HAP-1 (cell line): ENCODE results near the gene GRM7.

ENCODE experiments used
- DNase-seq, 2 experiments: peaks; one replicate each; pipeline ENCODE4 v3.0.0-alpha.2; 2016 to 2020; ENCODE audit warnings: low spot score in 2 of 2
- H3K27me3 ChIP-seq: fragments of 250-450 bp; sonication (Bioruptor Pico); 2 replicates; pipeline ENCODE4 v1.5.1; 2020; ENCODE audit warnings: low read depth, mild to moderate bottlenecking, moderate library complexity
- H3K36me3 ChIP-seq: fragments of 250-450 bp; sonication (Bioruptor Pico); replicated peaks from 2 replicates; pipeline ENCODE4 v1.5.1; 2020; ENCODE audit warnings: mild to moderate bottlenecking
- H3K4me1 ChIP-seq: fragments of 250-450 bp; sonication (Bioruptor Pico); 2 replicates; pipeline ENCODE4 v1.5.1; 2020; ENCODE audit warnings: mild to moderate bottlenecking
- H3K4me3 ChIP-seq: fragments of 250-450 bp; sonication (Bioruptor Pico); 2 replicates; pipeline ENCODE4 v1.5.1; 2020; ENCODE audit warnings: mild to moderate bottlenecking, moderate library complexity
- H3K9me3 ChIP-seq: fragments of 250-450 bp; sonication (Bioruptor Pico); 2 replicates; pipeline ENCODE4 v1.5.1; 2020; ENCODE audit warnings: mild to moderate bottlenecking, moderate library complexity
- in situ Hi-C: fragments of 300-500 bp; cut with MboI; formaldehyde crosslinking; loops from 3 replicates; pipeline ENCODE4 v1.14.3; 2020; ENCODE audit warnings: low sequenced_read_pairs, inconsistent platforms, mixed read lengths

Gene GRM7

GRCh38 chr3:7015683-7016440 is 154.9 kb downstream of the GRM7 start:
- no peak overlapping the region for H3K4me3 ChIP-seq
- no peaks in the 10 kb centered on the region for H3K36me3 ChIP-seq
- H3K4me1 ChIP-seq = peaks cover 3% of the 10 kb centered on the region; the same call in 1 of the 2 replicates
- DNase-seq = no peak
- no peaks in the 10 kb centered on the region for H3K27me3 ChIP-seq
- in situ Hi-C loops = no loop called here
- no peaks in the 10 kb centered on the region for H3K9me3 ChIP-seq

- in situ Hi-C loops = no loop called here
- no peaks in the 10 kb centered on the region for H3K9me3 ChIP-seq
- DNase-seq = no peak
- no peak overlapping the region for H3K4me3 ChIP-seq
- no peaks in the 10 kb centered on the region for H3K27me3 ChIP-seq
- no peaks in the 10 kb centered on the region for H3K4me1 ChIP-seq
- H3K36me3 ChIP-seq = no peaks in the 10 kb centered on the region
Measured at GRCh38 chr3:7025581-7026300, 164.8 kb downstream of the GRM7 start.

DNA sequence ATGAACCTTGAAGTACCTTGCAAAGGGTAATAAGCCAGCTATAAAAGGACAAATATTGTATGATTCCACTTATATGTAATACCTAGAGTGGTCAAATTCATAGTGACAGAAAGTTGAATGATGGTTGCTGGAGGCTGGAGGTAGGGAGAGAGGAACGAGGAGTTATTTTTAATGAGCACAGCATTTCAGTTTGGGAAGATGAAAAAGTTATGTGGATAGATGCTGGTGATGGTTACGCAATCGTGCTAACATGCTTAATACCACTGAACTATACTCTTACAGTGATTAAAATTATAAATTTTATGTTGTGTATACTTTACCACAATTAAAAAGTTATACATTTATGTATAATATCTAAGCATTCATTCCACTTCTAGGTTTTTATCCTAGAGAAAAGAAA is 168.6 kb downstream of the GRM7 start:
- Histone ChIP-seq H3K36me3 (no peaks in the 10 kb centered on the region), H3K4me1 (no peaks in the 10 kb centered on the region), H3K9me3 (no peaks in the 10 kb centered on the region), H3K4me3 (no peak overlapping the region), H3K27me3 (no peaks in the 10 kb centered on the region)
- in situ Hi-C loops = no loop called here
- no peak for DNase-seq

GRCh38 chr3:7038394-7038793 is 177.5 kb downstream of the GRM7 start:
- no peak overlapping the region for H3K4me3 ChIP-seq
- H3K9me3 ChIP-seq = no peaks in the 10 kb centered on the region
- H3K4me1 ChIP-seq = no peaks in the 10 kb centered on the region
- in situ Hi-C loops = no loop called here
- no peaks in the 10 kb centered on the region for H3K27me3 ChIP-seq
- H3K36me3 ChIP-seq = no peaks in the 10 kb centered on the region
- DNase-seq = no peak

DNA sequence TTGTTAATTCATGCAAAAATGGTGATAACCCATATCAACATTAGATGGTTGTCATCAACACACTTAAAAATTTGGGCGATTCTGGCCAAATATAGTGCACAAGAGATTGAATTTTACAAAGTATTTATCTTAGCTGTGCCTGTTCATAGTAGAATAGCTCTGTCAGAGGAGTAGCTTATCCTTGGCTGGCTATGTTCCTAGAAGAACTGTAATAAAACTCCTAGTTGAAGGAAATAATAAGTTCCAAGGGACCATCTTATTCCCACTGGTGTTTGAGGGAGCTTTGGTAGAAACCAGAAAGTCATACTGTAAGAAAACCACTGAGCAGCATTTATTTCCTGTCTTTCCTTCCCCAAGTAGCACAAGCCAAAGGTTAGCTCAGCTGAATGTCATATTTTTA is 201.8 kb downstream of the GRM7 start:
- Histone ChIP-seq H3K4me1 (no peaks in the 10 kb centered on the region), H3K4me3 (no peak overlapping the region), H3K36me3 (no peaks in the 10 kb centered on the region), H3K9me3 (no peaks in the 10 kb centered on the region), H3K27me3 (no peaks in the 10 kb centered on the region)
- in situ Hi-C loops = no loop called here
- no peak for DNase-seq

- Histone ChIP-seq H3K36me3 (no peaks in the 10 kb centered on the region), H3K9me3 (no peaks in the 10 kb centered on the region), H3K4me1 (no peaks in the 10 kb centered on the region), H3K27me3 (no peaks in the 10 kb centered on the region), H3K4me3 (no peak overlapping the region)
- in situ Hi-C loops = no loop called here
- DNase-seq = no peak
Measured at GRCh38 chr3:7070461-7070860, 209.5 kb downstream of the GRM7 start.

GRCh38 chr3:7074217-7074616 is 213.3 kb downstream of the GRM7 start:
- in situ Hi-C loops = no loop called here
- H3K4me3 ChIP-seq = no peak overlapping the region
- H3K27me3 ChIP-seq = no peaks in the 10 kb centered on the region
- no peak for DNase-seq
- no peaks in the 10 kb centered on the region for H3K9me3 ChIP-seq
- H3K4me1 ChIP-seq = no peaks in the 10 kb centered on the region
- no peaks in the 10 kb centered on the region for H3K36me3 ChIP-seq

- no peak for DNase-seq
- Histone ChIP-seq H3K4me1 (no peaks in the 10 kb centered on the region), H3K4me3 (no peak overlapping the region), H3K36me3 (no peaks in the 10 kb centered on the region), H3K27me3 (no peaks in the 10 kb centered on the region), H3K9me3 (no peaks in the 10 kb centered on the region)
- in situ Hi-C loops = no loop called here
Measured at GRCh38 chr3:7075117-7075516, 214.2 kb downstream of the GRM7 start.

DNA sequence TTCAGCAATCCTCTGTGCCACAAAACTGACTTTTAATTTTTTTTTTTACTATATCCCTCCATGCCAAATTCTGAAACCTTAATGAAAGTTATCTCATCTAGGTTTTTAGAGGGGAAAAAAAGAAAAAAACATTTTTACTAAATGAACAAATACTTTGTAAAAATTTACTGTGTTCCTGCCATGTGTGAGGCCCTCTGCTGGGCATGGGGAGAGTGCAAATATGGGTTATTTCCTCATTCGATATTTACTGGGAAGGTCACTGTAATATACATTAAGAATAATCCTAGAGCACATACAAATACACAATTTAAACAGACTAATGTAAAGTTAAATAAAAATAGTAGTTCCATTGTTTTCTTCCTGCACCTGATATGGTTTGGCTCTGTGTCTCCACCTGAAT is 215.0 kb downstream of the GRM7 start:
- H3K36me3 ChIP-seq = no peaks in the 10 kb centered on the region
- in situ Hi-C loops = no loop called here
- no peaks in the 10 kb centered on the region for H3K4me1 ChIP-seq
- H3K9me3 ChIP-seq = no peaks in the 10 kb centered on the region
- no peaks in the 10 kb centered on the region for H3K27me3 ChIP-seq
- DNase-seq = no peak
- no peak overlapping the region for H3K4me3 ChIP-seq

GRCh38 chr3:7082244-7082643 is 221.3 kb downstream of the GRM7 start:
- Histone ChIP-seq H3K36me3 (no peaks in the 10 kb centered on the region), H3K27me3 (no peaks in the 10 kb centered on the region), H3K4me3 (no peak overlapping the region), H3K9me3 (no peaks in the 10 kb centered on the region), H3K4me1 (no peaks in the 10 kb centered on the region)
- no peak for DNase-seq
- in situ Hi-C loops = no loop called here

DNA sequence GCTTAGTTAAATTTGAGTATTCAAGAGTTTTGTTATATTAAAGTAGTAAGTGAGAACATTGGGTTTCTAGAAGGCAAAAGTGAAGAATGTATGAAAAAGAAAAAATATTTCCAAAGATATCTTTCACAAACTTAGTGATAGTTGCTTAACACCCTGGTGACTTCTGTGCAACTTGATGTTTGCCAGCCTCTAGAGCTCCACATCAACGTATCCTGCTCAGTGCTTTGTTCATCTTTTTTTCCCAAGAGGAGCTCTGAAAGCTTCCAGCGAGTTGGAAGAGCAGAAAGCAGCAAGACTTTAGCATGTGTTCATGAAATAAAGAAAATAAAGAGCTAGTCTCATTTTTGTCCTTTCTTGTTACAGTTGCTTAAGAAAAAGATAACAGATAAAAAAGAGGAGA is 225.5 kb downstream of the GRM7 start:
- H3K4me1 ChIP-seq = no peaks in the 10 kb centered on the region
- no peaks in the 10 kb centered on the region for H3K27me3 ChIP-seq
- no peak for DNase-seq
- H3K4me3 ChIP-seq = no peak overlapping the region
- H3K9me3 ChIP-seq = no peaks in the 10 kb centered on the region
- no peaks in the 10 kb centered on the region for H3K36me3 ChIP-seq
- in situ Hi-C loops = no loop called here

- Histone ChIP-seq H3K4me1 (no peaks in the 10 kb centered on the region), H3K27me3 (no peaks in the 10 kb centered on the region), H3K9me3 (no peaks in the 10 kb centered on the region), H3K4me3 (no peak overlapping the region), H3K36me3 (no peaks in the 10 kb centered on the region)
- in situ Hi-C loops = no loop called here
- no peak for DNase-seq
Measured at GRCh38 chr3:7095116-7095515, 234.2 kb downstream of the GRM7 start.

GRCh38 chr3:7100136-7100535 is 239.2 kb downstream of the GRM7 start:
- no peak for DNase-seq
- in situ Hi-C loops = no loop called here
- Histone ChIP-seq H3K27me3 (no peaks in the 10 kb centered on the region), H3K4me1 (no peaks in the 10 kb centered on the region), H3K4me3 (no peak overlapping the region), H3K9me3 (no peaks in the 10 kb centered on the region), H3K36me3 (no peaks in the 10 kb centered on the region)

- Histone ChIP-seq H3K27me3 (no peaks in the 10 kb centered on the region), H3K36me3 (no peaks in the 10 kb centered on the region), H3K4me1 (no peaks in the 10 kb centered on the region), H3K9me3 (no peaks in the 10 kb centered on the region), H3K4me3 (no peak overlapping the region)
- no peak for DNase-seq
- in situ Hi-C loops = no loop called here
Measured at GRCh38 chr3:7106635-7107034, 245.7 kb downstream of the GRM7 start.
